ENCODE measurements around the gene MVK.

- TF ChIP-seq EZH2 (IDR thresholded peaks at IDR 0.05; ENCODE audit: insufficient read depth, poor library complexity, severe bottlenecking) (no peak), EZH2phosphoT487 (IDR thresholded peaks at IDR 0.05; ENCODE audit: insufficient read depth, low read depth) (no peak)
Measured at GRCh38 chr12:109599087-109599486, 25.5 kb downstream of the MVK start.

All from GM23248 (cell line).